ENCODE data around the gene CCDC192.

DNA sequence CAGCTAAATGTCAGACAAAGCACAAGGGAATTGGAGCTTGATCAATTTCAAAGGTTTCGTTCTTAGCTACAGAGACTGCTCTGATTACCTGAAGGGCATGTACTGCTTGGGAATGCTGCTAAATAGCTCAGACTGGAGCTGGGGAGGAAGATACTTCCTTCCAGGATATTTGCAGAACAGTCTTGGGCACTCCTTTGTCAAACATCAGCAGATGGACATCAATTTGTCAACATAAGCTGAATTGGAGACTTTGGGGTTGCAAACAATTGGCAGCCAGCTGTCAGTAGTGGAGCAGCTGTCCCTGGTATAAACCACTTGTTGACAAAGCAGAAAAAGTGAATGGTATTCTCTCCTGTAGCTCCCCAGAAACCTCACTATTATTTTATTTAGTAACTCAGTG, 182.0 kb downstream of the CCDC192 start:
- TF ChIP-seq, protein P1, sequence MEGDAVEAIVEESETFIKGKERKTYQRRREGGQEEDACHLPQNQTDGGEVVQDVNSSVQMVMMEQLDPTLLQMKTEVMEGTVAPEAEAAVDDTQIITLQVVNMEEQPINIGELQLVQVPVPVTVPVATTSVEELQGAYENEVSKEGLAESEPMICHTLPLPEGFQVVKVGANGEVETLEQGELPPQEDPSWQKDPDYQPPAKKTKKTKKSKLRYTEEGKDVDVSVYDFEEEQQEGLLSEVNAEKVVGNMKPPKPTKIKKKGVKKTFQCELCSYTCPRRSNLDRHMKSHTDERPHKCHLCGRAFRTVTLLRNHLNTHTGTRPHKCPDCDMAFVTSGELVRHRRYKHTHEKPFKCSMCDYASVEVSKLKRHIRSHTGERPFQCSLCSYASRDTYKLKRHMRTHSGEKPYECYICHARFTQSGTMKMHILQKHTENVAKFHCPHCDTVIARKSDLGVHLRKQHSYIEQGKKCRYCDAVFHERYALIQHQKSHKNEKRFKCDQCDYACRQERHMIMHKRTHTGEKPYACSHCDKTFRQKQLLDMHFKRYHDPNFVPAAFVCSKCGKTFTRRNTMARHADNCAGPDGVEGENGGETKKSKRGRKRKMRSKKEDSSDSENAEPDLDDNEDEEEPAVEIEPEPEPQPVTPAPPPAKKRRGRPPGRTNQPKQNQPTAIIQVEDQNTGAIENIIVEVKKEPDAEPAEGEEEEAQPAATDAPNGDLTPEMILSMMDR (conservative IDR thresholded peaks at IDR 0.05), result no peak
- no peak for TF ChIP-seq ZFX (IDR thresholded peaks at IDR 0.05)
